NOMO-1 treated with DMSO at 0.1 percent for 48 hours (cell line): ENCODE results near the gene CYP46A1.

Experiments used
- DNase-seq: peaks from one replicate; lab custom pipeline; 2025; ENCODE audit not compliant: unreplicated experiment; lab: John Stamatoyannopoulos, UW

CYP46A1 gene

DNA sequence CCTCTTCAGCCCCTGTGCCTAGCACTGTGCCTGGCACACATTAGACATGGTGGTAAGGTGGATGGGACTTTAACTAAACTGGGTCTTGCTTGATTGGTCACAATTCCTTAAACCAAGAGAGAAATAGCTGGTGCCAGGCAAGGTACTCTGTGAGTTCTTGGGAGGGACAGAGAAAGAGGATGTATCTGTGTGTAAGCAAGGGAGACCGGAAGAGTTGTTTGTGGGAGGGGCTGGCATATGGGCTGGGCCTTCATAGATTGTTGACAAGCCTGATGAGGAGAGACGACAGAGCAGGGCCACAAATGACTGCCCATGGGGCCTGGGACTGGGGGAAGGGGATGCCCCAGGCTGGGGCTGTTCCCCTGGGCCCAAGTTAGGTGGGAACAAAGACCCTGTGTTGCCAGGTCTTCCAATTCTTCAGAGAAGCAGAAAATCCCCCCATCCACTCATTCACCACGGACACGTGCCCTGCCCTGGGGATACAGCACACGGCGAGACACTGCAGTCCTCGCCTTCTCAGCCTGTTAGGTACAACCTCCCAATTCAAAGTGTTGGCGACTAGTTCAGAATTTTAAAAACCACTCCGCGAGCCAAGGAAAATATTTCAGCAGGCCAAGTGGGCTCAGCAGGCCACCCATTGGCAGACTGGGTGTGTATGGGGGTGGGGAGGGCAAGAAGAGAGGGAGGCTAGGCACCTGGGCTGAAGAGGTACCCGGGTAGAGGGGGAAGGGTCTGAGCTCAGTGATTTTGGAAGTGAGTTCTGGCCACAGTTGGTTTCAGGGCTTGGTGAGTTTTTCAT is 11.4 kb upstream of the CYP46A1 start:
- peak; percentile 55 for DNase-seq

- no peak for DNase-seq
These were observed 10.6 kb upstream of the CYP46A1 start for GRCh38 chr14:99673305-99674063.

DNA sequence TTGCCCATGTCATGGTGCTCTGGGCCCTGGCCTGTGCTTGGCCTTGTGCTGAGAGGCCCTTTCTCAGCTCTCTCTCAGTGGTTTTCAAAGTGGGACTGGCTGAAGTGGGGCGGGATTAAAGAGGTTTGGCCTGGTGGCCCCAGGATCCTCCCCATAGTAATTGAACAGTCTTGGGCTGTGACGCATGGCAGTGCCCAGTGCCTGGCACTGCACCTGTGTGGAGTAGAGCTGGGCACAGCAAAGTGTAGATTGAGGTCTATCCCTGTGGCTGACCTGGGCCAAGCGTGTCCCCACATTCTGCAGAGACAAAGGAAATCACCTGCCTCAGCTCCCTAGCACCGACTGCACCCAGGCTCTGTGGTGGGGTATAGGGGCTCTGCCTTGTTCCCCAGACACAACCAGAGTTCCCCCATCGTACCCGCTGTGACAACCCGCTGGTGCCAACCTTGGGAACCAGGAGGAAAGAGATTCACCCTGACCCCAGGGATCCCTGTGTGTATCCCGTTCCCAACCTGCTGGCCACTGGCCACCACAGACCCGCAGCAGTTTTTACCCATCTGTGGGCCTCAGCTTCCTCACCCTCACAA is 9.9 kb upstream of the CYP46A1 start:
- DNase-seq = no peak

DNA sequence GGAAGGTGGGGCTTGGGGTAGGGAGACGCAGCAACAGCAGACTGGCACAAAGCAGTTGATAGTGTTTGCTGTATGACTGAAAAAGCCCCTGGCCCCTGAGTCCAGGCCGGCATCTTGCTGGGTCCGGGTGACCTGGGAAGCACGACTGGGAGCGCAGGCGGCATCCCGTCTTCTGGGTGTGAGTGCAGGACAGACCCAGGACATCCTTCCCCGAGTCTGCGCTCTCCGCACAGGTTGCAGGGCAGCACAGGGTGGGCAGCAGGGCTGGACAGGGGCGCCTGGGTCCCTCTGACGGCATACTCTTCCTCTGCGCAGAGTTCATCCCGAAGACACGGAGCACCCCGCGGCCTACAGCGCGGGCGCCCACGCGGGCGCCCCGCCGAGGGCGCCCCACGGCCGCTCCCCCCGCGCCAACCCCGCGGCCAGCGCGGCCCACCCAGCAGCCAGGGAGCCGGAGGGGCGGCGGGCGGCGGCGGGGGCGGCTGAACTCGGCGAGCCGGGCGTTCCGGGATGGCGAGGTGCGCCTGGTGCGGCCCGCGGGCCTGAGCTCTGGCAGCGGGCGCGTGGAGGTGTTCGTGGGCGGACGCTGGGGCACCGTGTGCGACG is 9.2 kb upstream of the CYP46A1 start:
- no peak for DNase-seq

GRCh38 chr14:99675382-99675835 is 8.7 kb upstream of the CYP46A1 start:
- no peak for DNase-seq

DNA sequence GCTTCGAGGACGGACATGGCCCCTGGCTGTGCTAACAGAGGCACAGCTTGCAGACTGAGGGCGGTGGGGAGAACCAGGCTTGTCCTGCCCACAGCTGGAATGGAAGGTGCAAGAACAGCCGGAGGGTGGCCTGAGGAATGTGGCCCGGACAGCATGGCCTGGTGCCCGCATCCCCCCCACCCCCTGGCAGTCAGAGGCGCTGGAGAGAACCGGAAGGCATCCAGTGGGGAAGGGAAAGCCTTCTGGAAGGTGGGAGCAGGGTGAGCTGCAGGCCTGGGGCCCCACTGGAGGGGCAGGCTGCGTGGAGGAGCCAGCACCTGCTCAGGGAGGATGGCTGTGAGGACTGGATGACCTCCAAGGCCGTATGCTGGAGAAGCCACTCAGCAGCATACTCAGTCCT is 8.1 kb upstream of the CYP46A1 start:
- no peak for DNase-seq

- DNase-seq = no peak
These were observed 7.4 kb upstream of the CYP46A1 start for GRCh38 chr14:99676657-99677056.

GRCh38 chr14:99677231-99678140 is 6.6 kb upstream of the CYP46A1 start:
- no peak for DNase-seq

DNA sequence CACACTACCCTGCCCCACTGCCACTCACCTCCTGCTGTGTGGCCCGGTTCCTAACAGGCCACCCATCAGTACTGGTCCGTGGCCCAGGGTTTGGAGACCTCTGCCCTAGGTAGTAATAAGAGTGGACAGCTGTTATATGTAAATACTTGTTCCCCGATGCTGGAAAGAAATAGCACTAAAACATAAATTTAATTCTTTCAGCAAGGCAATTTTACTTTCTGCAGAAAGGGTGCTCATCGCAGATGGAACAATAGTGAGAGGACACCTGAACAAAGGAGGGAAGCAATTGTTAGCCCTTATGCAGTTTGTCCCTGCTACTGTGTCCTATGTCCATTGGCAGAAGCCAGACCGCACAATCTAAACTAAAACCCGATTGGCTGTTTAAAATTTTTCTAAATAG is 5.9 kb upstream of the CYP46A1 start:
- DNase-seq = no peak

DNA sequence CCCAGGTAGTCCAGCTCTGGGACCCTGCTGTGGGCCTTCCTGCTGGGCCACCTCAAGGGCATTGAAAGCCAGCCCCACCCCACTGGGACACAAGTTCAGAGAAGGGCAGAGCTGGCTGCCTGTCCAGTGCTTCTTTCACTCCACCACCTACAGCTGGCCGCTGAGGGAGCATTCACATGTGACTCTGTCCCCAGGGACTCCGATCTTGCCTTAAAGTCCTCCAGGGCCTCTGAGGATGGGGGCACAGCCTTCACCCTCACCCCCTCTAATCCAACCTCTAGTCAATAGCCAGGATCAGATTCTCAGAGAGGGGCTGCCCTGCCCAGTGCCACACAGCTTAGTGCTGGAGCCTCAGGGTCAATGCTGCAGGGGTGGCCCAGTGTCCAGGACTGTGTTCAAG is 5.0 kb upstream of the CYP46A1 start:
- no peak for DNase-seq

- no peak for DNase-seq
These were observed 4.6 kb upstream of the CYP46A1 start for GRCh38 chr14:99679543-99679942.

- DNase-seq = no peak
These were observed 4.1 kb upstream of the CYP46A1 start for GRCh38 chr14:99679996-99680395.

DNA sequence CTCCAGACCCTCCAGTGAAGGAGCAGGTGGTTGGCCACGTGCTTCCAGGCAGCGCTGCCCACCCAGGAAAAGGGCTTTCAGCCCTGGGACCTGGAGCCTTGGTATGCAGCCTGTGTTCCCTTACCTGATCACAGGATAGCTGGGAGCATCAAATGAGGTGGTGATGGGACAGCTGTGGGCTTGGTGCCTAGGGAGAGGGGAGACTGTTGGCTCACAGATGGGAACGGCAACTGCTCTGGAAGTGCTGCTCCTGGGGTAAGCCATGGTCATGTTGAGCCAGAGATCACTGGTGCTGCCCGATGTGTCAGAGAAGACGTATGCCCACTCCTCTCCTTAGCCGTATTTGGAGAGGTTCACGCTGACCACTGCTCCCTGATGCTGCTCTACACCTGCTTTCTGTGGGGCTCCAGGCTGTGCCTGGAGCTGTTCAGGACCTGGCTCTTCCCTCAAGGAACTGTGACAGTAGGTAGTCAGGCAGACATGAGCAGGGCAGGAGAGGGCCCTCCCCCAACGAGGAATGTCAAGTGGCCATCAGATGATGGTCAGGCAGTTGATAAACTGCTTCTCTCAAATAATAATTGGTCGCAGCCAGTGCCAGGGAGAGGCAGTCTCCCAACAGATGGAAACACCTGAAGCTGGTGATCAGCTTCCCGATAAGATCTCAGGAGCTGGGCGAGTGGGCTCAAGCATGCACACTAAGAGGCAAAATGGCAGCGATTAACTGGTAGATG is 2.8 kb upstream of the CYP46A1 start:
- no peak for DNase-seq

- no peak for DNase-seq
These were observed 2.3 kb upstream of the CYP46A1 start for GRCh38 chr14:99681832-99682148.

DNA sequence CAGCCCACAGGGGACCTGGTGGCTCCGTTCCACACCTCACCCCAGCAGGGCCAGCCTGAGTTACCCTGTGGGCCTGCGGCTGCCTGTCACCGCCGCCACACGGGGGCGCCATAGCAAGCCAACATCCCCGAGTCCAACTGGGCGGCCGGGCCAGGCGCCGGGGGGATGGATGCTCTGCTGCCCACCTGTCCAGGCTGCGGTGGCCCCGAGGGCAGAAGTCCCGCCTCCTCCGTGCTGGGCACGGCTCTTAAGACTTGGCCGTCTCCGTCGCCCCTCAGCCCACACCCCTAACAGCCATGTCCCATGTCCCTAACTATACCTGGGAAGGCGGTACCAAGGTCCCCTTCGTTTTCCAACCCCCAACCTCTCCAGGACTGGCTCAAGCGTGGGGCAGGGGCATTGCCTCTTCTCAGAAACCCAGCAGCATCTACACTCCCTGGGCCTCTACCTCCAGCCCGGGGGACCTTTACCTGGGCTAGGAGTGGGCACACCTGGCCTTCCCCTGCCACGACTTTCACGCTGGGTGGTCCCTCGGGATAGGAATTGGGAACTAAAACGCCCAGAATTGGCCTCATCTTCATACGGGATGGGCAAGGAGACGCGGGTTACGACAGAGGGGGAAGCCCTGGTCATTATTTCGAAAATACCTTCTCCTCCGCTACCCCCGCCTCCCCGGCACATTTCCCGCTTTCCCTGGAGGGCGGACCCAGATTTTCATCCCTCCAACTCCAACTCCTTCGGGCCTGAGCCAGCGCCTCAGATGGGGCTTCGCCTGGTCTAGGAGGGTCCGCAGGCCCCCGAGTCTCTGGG is 1.1 kb upstream of the CYP46A1 start:
- peak; percentile 45 for DNase-seq

- no peak for DNase-seq
These were observed 374 bp downstream of the CYP46A1 start for GRCh38 chr14:99684410-99684934.

DNA sequence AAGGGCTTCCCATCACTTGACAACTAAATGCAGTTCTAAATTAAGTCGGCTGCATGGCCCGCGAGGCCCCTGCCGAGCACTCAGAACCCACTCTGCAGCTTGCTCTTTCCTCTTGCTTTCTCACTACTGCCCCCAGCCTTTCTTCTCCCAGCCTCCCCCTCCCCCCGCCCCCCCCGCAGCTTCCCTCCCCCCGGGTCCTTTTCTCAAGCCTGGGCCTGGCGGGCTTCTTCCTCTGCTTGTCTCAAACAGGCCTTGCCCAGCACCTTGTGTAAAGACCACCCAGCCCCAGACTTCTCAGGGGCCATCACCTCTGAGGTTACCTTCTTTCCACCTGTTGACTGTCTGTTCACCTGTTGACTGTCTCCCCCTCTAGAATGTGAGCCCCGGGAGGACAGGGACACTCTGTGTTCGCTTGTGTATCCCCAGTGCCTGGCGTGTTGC is 1.1 kb downstream of the CYP46A1 start:
- no peak for DNase-seq

DNA sequence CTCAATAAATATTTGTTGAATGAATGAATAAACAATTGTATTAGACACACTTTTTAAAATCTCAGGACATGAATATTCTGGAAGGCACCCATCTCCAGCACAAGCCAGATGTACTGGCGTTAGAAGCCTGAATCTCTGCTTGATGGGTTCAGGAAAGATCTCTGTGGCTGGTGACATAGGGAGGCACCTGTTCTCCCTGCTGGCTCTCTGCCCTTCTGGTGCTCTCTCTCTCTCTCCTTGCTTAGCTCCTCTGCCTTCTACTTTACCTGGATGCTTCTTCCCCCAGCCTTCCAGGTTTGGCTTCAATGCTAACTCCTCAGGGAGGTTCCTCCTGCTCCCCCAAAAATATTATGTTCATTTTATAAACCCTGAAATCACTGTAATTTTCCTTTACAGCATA is 1.5 kb downstream of the CYP46A1 start:
- no peak for DNase-seq
